Endodermal cell (in vitro differentiated cells): ENCODE data around the gene CCNK. TPM values are rescaled to one million over a fixed set of nuclear protein-coding genes. Genes with fewer than 3 reads are reported as not detected.

Experiments used
- DNase-seq: peaks from one replicate; pipeline ENCODE4 v3.0.0-alpha.2; 2017
- H3K27ac ChIP-seq: 2 replicates; pipeline ENCODE4 v1.5.1; 2013; ENCODE audit warnings: mild to moderate bottlenecking, low read depth, low read length, moderate library complexity
- H3K27me3 ChIP-seq: 2 replicates; pipeline ENCODE4 v1.6.1; 2013; ENCODE audit warnings: mild to moderate bottlenecking, low read length, moderate library complexity; ENCODE audit not compliant: insufficient read depth, control insufficient read depth, poor library complexity, severe bottlenecking
- H3K36me3 ChIP-seq: 2 replicates; pipeline ENCODE4 v1.7.0; 2013; ENCODE audit warnings: mild to moderate bottlenecking, low read length, moderate library complexity; ENCODE audit not compliant: control insufficient read depth, insufficient read depth
- H3K4me1 ChIP-seq: one replicate; pipeline ENCODE4 v1.7.0; 2013; ENCODE audit warnings: low read length; ENCODE audit not compliant: control insufficient read depth, insufficient read depth
- H3K4me3 ChIP-seq: 2 replicates; pipeline ENCODE4 v1.5.1; 2013; ENCODE audit warnings: mild to moderate bottlenecking, low read length, moderate library complexity
- H3K9ac ChIP-seq: 2 replicates; pipeline ENCODE4 v1.6.1; 2013; ENCODE audit warnings: mild to moderate bottlenecking, low read length, moderate library complexity; ENCODE audit not compliant: poor library complexity, severe bottlenecking; ENCODE audit errors: extremely low read depth
- H3K9me3 ChIP-seq: 2 replicates; pipeline ENCODE4 v1.6.1; 2013; ENCODE audit warnings: mild to moderate bottlenecking, low read length, moderate library complexity; ENCODE audit not compliant: control insufficient read depth
- H3K27ac Mint-ChIP-seq: 2 replicates; pipeline ENCODE4 v1.8.0; 2020; ENCODE audit warnings: mixed read lengths
- H3K27me3 Mint-ChIP-seq: 2 replicates; pipeline ENCODE4 v1.8.0; 2021; ENCODE audit warnings: mild to moderate bottlenecking, mixed read lengths; ENCODE audit not compliant: insufficient read depth
- H3K36me3 Mint-ChIP-seq: 2 replicates; pipeline ENCODE4 v1.8.0; 2020; ENCODE audit warnings: low read depth, mixed read lengths
- H3K4me1 Mint-ChIP-seq: 2 replicates; pipeline ENCODE4 v1.8.0; 2020; ENCODE audit warnings: mixed read lengths
- H3K4me3 Mint-ChIP-seq: 2 replicates; pipeline ENCODE4 v1.8.0; 2020; ENCODE audit warnings: mild to moderate bottlenecking, moderate library complexity, mixed read lengths
- H3K9me3 Mint-ChIP-seq: 2 replicates; pipeline ENCODE4 v1.8.0; 2020; ENCODE audit warnings: mild to moderate bottlenecking, mixed read lengths
- WGBS, 2 experiments: methylation state at CpG; one replicate each; pipeline versions ENCODE4 v1.1.5 to v1.1.7; 2013; ENCODE audit warnings: missing lambda C conversion rate in 2 of 2, mixed read lengths in 1 of 2; ENCODE audit not compliant: insufficient coverage in 1 of 2, insufficient read length in 1 of 2; 5-methylcytosine and 5-hydroxymethylcytosine counted together
- total RNA-seq, 2 donors: library from RNA; stranded (reverse); fragmentation: NEBNext Ultra II Directional in 1 of 2; extraction: Animal tissue kit (Norgen Biotek cat#: 25700) in 1 of 2; gene quantifications; 2 replicates in 1 of 2; 3 replicates in 1 of 2; pipeline ENCODE4 v1.2.1, GENCODE V29; 2021
- TF ChIP-seq, protein P1 (sequence below): fragments of 200-600 bp; sonication (generic); conservative IDR thresholded peaks from 2 replicates; pipeline ENCODE4 v1.5.0; 2021; ENCODE audit warnings: antibody characterized with exemption, mild to moderate bottlenecking

Gene CCNK
- total RNA-seq, 2 donors from 2014 or later = 71.5 to 77.1 TPM

DNA sequence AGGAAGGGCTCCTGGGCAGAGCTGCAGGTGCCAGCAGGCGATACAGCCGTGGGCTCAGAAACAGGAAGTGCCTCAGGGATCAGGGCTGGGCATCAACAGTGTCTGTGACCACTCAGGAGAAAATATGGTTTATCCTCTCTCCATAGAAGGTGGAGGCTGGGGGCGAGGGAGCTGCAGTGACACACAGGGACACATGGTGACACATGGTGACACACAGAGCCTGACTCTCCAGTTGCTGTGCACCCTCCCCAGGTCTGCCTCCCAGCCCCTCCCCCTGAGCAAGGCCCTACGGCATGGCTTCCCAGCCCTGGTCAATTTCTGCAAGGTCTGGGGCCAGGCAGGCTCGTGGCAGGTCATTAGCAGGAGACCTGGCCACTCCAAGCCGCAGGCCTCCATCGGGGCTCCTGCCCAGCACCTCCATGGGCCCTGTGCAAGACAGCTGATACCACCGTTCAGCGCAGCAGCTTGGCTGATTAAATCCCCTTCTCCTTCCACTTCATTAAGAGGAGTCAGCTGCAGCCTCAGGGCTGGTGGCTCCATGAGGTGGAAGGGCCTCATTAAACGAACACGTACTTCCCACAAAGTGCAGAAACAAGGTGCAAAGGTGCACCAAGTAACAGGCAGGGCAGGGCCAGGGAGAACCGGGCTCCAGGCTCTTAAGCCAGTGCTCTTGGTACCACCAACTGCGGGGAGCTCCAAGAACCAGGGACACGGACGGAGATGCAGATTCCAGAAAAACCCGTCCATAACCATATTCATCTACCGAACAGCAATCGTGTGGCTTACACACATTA lies 60.7 kb downstream of the CCNK start:
- H3K4me1 ChIP-seq = peaks cover 9% of the 10 kb centered on the region
- H3K4me1 Mint-ChIP-seq = peaks cover 38% of the 10 kb centered on the region
- peak overlapping the region; percentile 16 for H3K27ac ChIP-seq
- H3K9me3 Mint-ChIP-seq = no peaks in the 10 kb centered on the region
- H3K27me3 ChIP-seq = no peaks in the 10 kb centered on the region
- TF ChIP-seq, protein P1, sequence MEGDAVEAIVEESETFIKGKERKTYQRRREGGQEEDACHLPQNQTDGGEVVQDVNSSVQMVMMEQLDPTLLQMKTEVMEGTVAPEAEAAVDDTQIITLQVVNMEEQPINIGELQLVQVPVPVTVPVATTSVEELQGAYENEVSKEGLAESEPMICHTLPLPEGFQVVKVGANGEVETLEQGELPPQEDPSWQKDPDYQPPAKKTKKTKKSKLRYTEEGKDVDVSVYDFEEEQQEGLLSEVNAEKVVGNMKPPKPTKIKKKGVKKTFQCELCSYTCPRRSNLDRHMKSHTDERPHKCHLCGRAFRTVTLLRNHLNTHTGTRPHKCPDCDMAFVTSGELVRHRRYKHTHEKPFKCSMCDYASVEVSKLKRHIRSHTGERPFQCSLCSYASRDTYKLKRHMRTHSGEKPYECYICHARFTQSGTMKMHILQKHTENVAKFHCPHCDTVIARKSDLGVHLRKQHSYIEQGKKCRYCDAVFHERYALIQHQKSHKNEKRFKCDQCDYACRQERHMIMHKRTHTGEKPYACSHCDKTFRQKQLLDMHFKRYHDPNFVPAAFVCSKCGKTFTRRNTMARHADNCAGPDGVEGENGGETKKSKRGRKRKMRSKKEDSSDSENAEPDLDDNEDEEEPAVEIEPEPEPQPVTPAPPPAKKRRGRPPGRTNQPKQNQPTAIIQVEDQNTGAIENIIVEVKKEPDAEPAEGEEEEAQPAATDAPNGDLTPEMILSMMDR = no peak
- WGBS, 2 experiments = 92 to 96% methylated on average over 13 to 18 of the region's 18 CpGs
- H3K9me3 ChIP-seq = no peaks in the 10 kb centered on the region
- H3K27me3 Mint-ChIP-seq = no peaks in the 10 kb centered on the region
- DNase-seq = no peak
- H3K36me3 Mint-ChIP-seq = no peaks in the 10 kb centered on the region
- H3K36me3 ChIP-seq = no peaks in the 10 kb centered on the region
- H3K4me3 Mint-ChIP-seq = no peak overlapping the region
- H3K9ac ChIP-seq = no peak overlapping the region
- no peak overlapping the region for H3K4me3 ChIP-seq
- H3K27ac Mint-ChIP-seq = no peak overlapping the region

DNA sequence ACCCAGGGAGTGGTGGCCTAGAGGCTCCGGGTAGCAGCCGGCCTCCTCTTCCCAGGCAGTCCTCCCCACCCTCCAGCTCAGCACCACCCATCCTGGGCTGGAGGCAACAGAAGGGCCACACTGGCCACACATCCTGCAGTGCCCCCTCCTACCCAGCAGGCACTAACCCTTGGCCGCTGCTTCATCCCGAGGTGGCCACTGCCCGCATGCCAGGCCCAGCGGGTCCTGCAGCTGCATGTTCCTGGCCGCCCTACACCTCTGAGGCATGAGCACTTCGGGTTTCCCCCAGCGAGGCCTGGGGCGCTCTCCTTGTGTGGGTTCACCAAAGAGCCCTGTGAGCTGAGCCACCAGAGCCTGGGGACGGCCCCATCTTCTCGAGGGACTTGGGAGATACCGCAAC lies 61.4 kb downstream of the CCNK start:
- Mint-ChIP-seq H3K4me3 (no peak overlapping the region), H3K4me1 (peaks cover 38% of the 10 kb centered on the region), H3K27me3 (no peaks in the 10 kb centered on the region), H3K27ac (no peak overlapping the region), H3K36me3 (no peaks in the 10 kb centered on the region), H3K9me3 (no peaks in the 10 kb centered on the region)
- Histone ChIP-seq H3K27ac (no peak overlapping the region), H3K9ac (no peak overlapping the region), H3K4me1 (peaks cover 9% of the 10 kb centered on the region), H3K36me3 (no peaks in the 10 kb centered on the region), H3K27me3 (no peaks in the 10 kb centered on the region), H3K4me3 (no peak overlapping the region), H3K9me3 (no peaks in the 10 kb centered on the region)
- WGBS, 2 experiments = 88 to 93% methylated on average over 9 to 13 of the region's 13 CpGs
- no peak for DNase-seq
- TF ChIP-seq, protein P1 = no peak

DNA sequence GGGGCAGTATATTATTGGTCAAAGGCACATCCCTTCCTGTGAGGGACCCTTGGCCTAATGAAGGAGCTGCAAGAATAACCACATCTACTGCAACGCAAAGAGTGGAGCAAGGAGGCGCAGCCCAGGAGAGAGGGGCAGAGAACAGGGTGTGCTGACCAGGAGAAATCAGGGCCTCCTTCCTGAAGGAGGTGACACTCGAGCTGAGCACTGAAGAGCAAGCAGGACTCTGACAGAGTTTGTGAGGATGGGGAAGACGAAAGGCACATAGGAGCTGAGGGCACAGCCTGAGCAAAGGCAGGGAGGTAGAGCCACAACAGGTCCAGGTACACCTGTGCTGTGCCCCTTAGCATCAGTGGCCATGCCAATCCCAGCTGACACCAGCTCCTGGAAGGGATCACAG lies 62.2 kb downstream of the CCNK start:
- H3K27ac Mint-ChIP-seq = no peak overlapping the region
- peaks cover 9% of the 10 kb centered on the region for H3K4me1 ChIP-seq

More for the DNA sequence above, 62.2 kb downstream of the CCNK start:
- Histone ChIP-seq H3K9ac (no peak overlapping the region), H3K27me3 (no peaks in the 10 kb centered on the region), H3K9me3 (no peaks in the 10 kb centered on the region), H3K4me3 (no peak overlapping the region), H3K27ac (no peak overlapping the region), H3K36me3 (no peaks in the 10 kb centered on the region)
- Mint-ChIP-seq H3K27me3 (no peaks in the 10 kb centered on the region), H3K36me3 (no peaks in the 10 kb centered on the region), H3K4me3 (no peak overlapping the region), H3K4me1 (peaks cover 32% of the 10 kb centered on the region), H3K9me3 (no peaks in the 10 kb centered on the region)
- 92 to 100% methylated on average over 1 to 4 of the region's 4 CpGs for WGBS, 2 experiments
- TF ChIP-seq, protein P1 = no peak
- DNase-seq = no peak
